Measurements from ENCODE around the gene NMT1. TPM values are rescaled to one million over a fixed set of nuclear protein-coding genes. Genes with fewer than 3 reads are reported as not detected.
"Not testable (repeated sequence)": the region's sequence is repeated elsewhere in the genome, so short reads cannot be mapped to it uniquely, and the experiment has no call there.

The NMT1 gene
- total and polyA plus RNA-seq, 2 donors, result 31.4 to 50.1 TPM

GRCh38 chr17:45048795-45049563 is 12.1 kb upstream of the NMT1 start:
- peaks cover 2% of the 10 kb centered on the region for H3K4me1 ChIP-seq (ENCODE audit: insufficient read depth)
- DNase-seq (ENCODE audit: extremely low spot score), result no peak
- H3K4me3 ChIP-seq (ENCODE audit: low read depth, low read length), result no peak overlapping the region
- H3K36me3 ChIP-seq (ENCODE audit: insufficient read depth), result no peaks in the 10 kb centered on the region
- H3K27ac ChIP-seq (ENCODE audit: low read depth), result no peak overlapping the region
- 89% methylated on average over 8 of the region's 8 CpGs for WGBS

GRCh38 chr17:45050481-45051059 is 10.5 kb upstream of the NMT1 start:
- Histone ChIP-seq H3K4me3 (ENCODE audit: low read depth, low read length) (peak overlapping the region; percentile 43), H3K27ac (ENCODE audit: low read depth) (peak overlapping the region; percentile 92), H3K4me1 (ENCODE audit: insufficient read depth) (peaks cover 2% of the 10 kb centered on the region), H3K36me3 (ENCODE audit: insufficient read depth) (no peaks in the 10 kb centered on the region)
- peak; percentile 70 for DNase-seq (ENCODE audit: extremely low spot score)
- WGBS, result 4% methylated on average over 14 of the region's 14 CpGs

GRCh38 chr17:45051060-45051719 is 9.9 kb upstream of the NMT1 start, which contains the start of gene DCAKD:
Gene DCAKD (minus strand): TSS chr17:45051632. CDS start chr17:45034885, 16,747 bp downstream.
- peak within 1 kb of the TSS; percentile 92 for H3K27ac ChIP-seq (ENCODE audit: low read depth)
- peak within 1 kb of the TSS; percentile 43 for H3K4me3 ChIP-seq (ENCODE audit: low read depth, low read length)
- H3K36me3 ChIP-seq (ENCODE audit: insufficient read depth), result no peaks in the 10 kb centered on the region
- peak; percentile 80 for DNase-seq (ENCODE audit: extremely low spot score)
- WGBS, result under 1% methylated on average over 56 of the region's 56 CpGs
- H3K4me1 ChIP-seq (ENCODE audit: insufficient read depth), result peaks cover 2% of the 10 kb centered on the region

- DNase-seq (ENCODE audit: extremely low spot score); H3K4me1 ChIP-seq (ENCODE audit: insufficient read depth); H3K27ac ChIP-seq (ENCODE audit: low read depth); H3K36me3 ChIP-seq (ENCODE audit: insufficient read depth): not testable (repeated sequence)
- H3K4me3 ChIP-seq (ENCODE audit: low read depth, low read length), result peak overlapping the region; percentile 30
- 10% methylated on average over 2 of the region's 54 CpGs for WGBS
These were observed 9.4 kb upstream of the NMT1 start for GRCh38 chr17:45051720-45052051.

GRCh38 chr17:45052052-45052772 is 8.9 kb upstream of the NMT1 start:
- DNase-seq (ENCODE audit: extremely low spot score), result no peak
- peak overlapping the region; percentile 30 for H3K4me3 ChIP-seq (ENCODE audit: low read depth, low read length)
- no peaks in the 10 kb centered on the region for H3K36me3 ChIP-seq (ENCODE audit: insufficient read depth)
- H3K27ac ChIP-seq (ENCODE audit: low read depth), result peak overlapping the region; percentile 88
- peaks cover 2% of the 10 kb centered on the region for H3K4me1 ChIP-seq (ENCODE audit: insufficient read depth)
- 13% methylated on average over 36 of the region's 36 CpGs for WGBS

- Histone ChIP-seq H3K4me3 (ENCODE audit: low read depth, low read length) (peak overlapping the region; percentile 52), H3K4me1 (ENCODE audit: insufficient read depth) (peaks cover 4% of the 10 kb centered on the region), H3K27ac (ENCODE audit: low read depth) (peak overlapping the region; percentile 66), H3K36me3 (ENCODE audit: insufficient read depth) (no peaks in the 10 kb centered on the region)
- DNase-seq (ENCODE audit: extremely low spot score), result no peak
- 9% methylated on average over 15 of the region's 15 CpGs for WGBS
These were observed 728 bp upstream of the NMT1 start for GRCh38 chr17:45060382-45060796.

- H3K4me1 ChIP-seq (ENCODE audit: insufficient read depth), result peaks cover 4% of the 10 kb centered on the region
- no peak for DNase-seq (ENCODE audit: extremely low spot score)
- 13% methylated on average over 15 of the region's 15 CpGs for WGBS
- H3K4me3 ChIP-seq (ENCODE audit: low read depth, low read length), result peak overlapping the region; percentile 36
- no peaks in the 10 kb centered on the region for H3K36me3 ChIP-seq (ENCODE audit: insufficient read depth)
- H3K27ac ChIP-seq (ENCODE audit: low read depth), result no peak overlapping the region
These were observed 589 bp downstream of the NMT1 start for GRCh38 chr17:45061606-45062205.

- no peak overlapping the region for H3K27ac ChIP-seq (ENCODE audit: low read depth)
- DNase-seq (ENCODE audit: extremely low spot score), result no peak
- WGBS, result 64% methylated on average over 1 of the region's 1 CpG
- no peak overlapping the region for H3K4me3 ChIP-seq (ENCODE audit: low read depth, low read length)
- no peaks in the 10 kb centered on the region for H3K36me3 ChIP-seq (ENCODE audit: insufficient read depth)
- peaks cover 4% of the 10 kb centered on the region for H3K4me1 ChIP-seq (ENCODE audit: insufficient read depth)
These were observed 2.1 kb downstream of the NMT1 start for GRCh38 chr17:45063198-45063597.

GRCh38 chr17:45067637-45068036 is 6.5 kb downstream of the NMT1 start:
- WGBS, result 76% methylated on average over 2 of the region's 2 CpGs
- no peak overlapping the region for H3K27ac ChIP-seq (ENCODE audit: low read depth)
- H3K4me1 ChIP-seq (ENCODE audit: insufficient read depth), result peaks cover 2% of the 10 kb centered on the region
- peaks cover 2% of the 10 kb centered on the region for H3K36me3 ChIP-seq (ENCODE audit: insufficient read depth)
- no peak for DNase-seq (ENCODE audit: extremely low spot score)
- H3K4me3 ChIP-seq (ENCODE audit: low read depth, low read length), result no peak overlapping the region

- no peak for DNase-seq (ENCODE audit: extremely low spot score)
- Histone ChIP-seq H3K27ac (ENCODE audit: low read depth) (no peak overlapping the region), H3K4me3 (ENCODE audit: low read depth, low read length) (no peak overlapping the region), H3K4me1 (ENCODE audit: insufficient read depth) (peaks cover 2% of the 10 kb centered on the region), H3K36me3 (ENCODE audit: insufficient read depth) (peaks cover 2% of the 10 kb centered on the region)
- 87% methylated on average over 8 of the region's 8 CpGs for WGBS
These were observed 8.9 kb downstream of the NMT1 start for GRCh38 chr17:45070001-45070400.

- Histone ChIP-seq H3K4me1 (ENCODE audit: insufficient read depth) (peaks cover 2% of the 10 kb centered on the region), H3K36me3 (ENCODE audit: insufficient read depth) (peaks cover 2% of the 10 kb centered on the region), H3K4me3 (ENCODE audit: low read depth, low read length) (no peak overlapping the region), H3K27ac (ENCODE audit: low read depth) (no peak overlapping the region)
- DNase-seq (ENCODE audit: extremely low spot score), result no peak
- 85% methylated on average over 2 of the region's 2 CpGs for WGBS
These were observed 9.7 kb downstream of the NMT1 start for GRCh38 chr17:45070809-45071208.

- DNase-seq (ENCODE audit: extremely low spot score), result no peak
- Histone ChIP-seq H3K4me3 (ENCODE audit: low read depth, low read length) (no peak overlapping the region), H3K27ac (ENCODE audit: low read depth) (peak overlapping the region; percentile 63), H3K36me3 (ENCODE audit: insufficient read depth) (peaks cover 2% of the 10 kb centered on the region), H3K4me1 (ENCODE audit: insufficient read depth) (peaks cover 2% of the 10 kb centered on the region)
- WGBS, result 60% methylated on average over 5 of the region's 5 CpGs
These were observed 12.4 kb downstream of the NMT1 start for GRCh38 chr17:45073414-45074070.

GRCh38 chr17:45077643-45078042 is 16.5 kb downstream of the NMT1 start:
- 85% methylated on average over 3 of the region's 3 CpGs for WGBS
- no peak overlapping the region for H3K27ac ChIP-seq (ENCODE audit: low read depth)
- H3K4me1 ChIP-seq (ENCODE audit: insufficient read depth), result no peaks in the 10 kb centered on the region
- H3K36me3 ChIP-seq (ENCODE audit: insufficient read depth), result peaks cover 12% of the 10 kb centered on the region
- H3K4me3 ChIP-seq (ENCODE audit: low read depth, low read length), result no peak overlapping the region
- DNase-seq (ENCODE audit: extremely low spot score), result no peak
